GM23248 (cell line): ENCODE measurements around the gene HEG1.

Experiments
- EZH2 ChIP-seq: fragments of 200-600 bp; sonication (generic); IDR thresholded peaks from 2 replicates; pipeline ENCODE4 v1.6.1; 2018; ENCODE audit warnings: antibody characterized with exemption, mild to moderate bottlenecking; ENCODE audit not compliant: insufficient read depth, poor library complexity, severe bottlenecking
- EZH2phosphoT487 ChIP-seq: fragments of 200-600 bp; sonication (generic); IDR thresholded peaks from 2 replicates; pipeline ENCODE4 v1.6.1; 2018; ENCODE audit warnings: antibody characterized with exemption, moderate library complexity, mild to moderate bottlenecking, low read depth; ENCODE audit not compliant: insufficient read depth

- TF ChIP-seq EZH2phosphoT487 (no peak), EZH2 (no peak)
Measured at GRCh38 chr3:125003859-125004595, 51.8 kb downstream of the HEG1 start.
